Neural cell (in vitro differentiated cells): ENCODE results near the gene CTDP1.

Experiments
- CTCF ChIP-seq: fragments of 450-650 bp; IDR thresholded peaks from 2 replicates; pipeline ENCODE4 v1.5.1; 2014; ENCODE audit warnings: antibody characterized with exemption, mild to moderate bottlenecking, moderate library complexity; ENCODE audit not compliant: poor library complexity, severe bottlenecking
- EZH2 ChIP-seq: fragments of 200-600, 300-800 bp; shearing (Covaris generic), sonication (generic); IDR thresholded peaks from 2 replicates; pipeline ENCODE4 v1.6.1; 2014; ENCODE audit warnings: antibody characterized with exemption, low read length, borderline replicate concordance, mild to moderate bottlenecking; ENCODE audit not compliant: insufficient read depth, poor library complexity, severe bottlenecking

- TF ChIP-seq CTCF (no peak), EZH2 (no peak)
These were observed 25.7 kb downstream of the CTDP1 start for GRCh38 chr18:79705272-79705671.
